Bronchial epithelial cell (primary cell): ENCODE data around the gene COPG2. TPM values are rescaled to one million over a fixed set of nuclear protein-coding genes. Genes with fewer than 3 reads are reported as not detected.

Source experiments
- DNase-seq: peaks from one replicate; pipeline ENCODE4 v3.0.0-alpha.2; 2010; ENCODE audit warnings: low read depth
- FAIRE-seq: peaks from 2 replicates; lab custom pipeline; 2011; peaks lifted over from hg19 to GRCh38; lab: Jason Lieb, UNC
- H3K27me3 ChIP-seq: 2 replicates; pipeline ENCODE4 v1.5.1; 2011; ENCODE audit warnings: low read length; ENCODE audit not compliant: control insufficient read depth, insufficient read depth
- H3K36me3 ChIP-seq: 2 replicates; pipeline ENCODE4 v1.5.1; 2011; ENCODE audit warnings: low read length; ENCODE audit not compliant: control insufficient read depth, insufficient read depth
- H3K4me3 ChIP-seq: 2 replicates; pipeline ENCODE4 v1.5.1; 2011; ENCODE audit warnings: mild to moderate bottlenecking, low read depth, low read length, control low read depth
- CTCF ChIP-seq: IDR thresholded peaks from 2 replicates; pipeline ENCODE4 v1.5.1; 2011; ENCODE audit warnings: mild to moderate bottlenecking, moderate library complexity, low read length, control low read depth, inconsistent platforms; ENCODE audit not compliant: insufficient read depth, severe bottlenecking
- total RNA-seq: library from RNA; depleted of rRNA; stranded (reverse); fragments of >200 nt; gene quantifications from 2 replicates; pipeline ENCODE4 v1.2.1, GENCODE V29; 2014

The COPG2 gene
- total RNA-seq, 1 donor from 2014 or later = 30.3 TPM

GRCh38 chr7:130649004-130649790 lies 19.4 kb downstream of the COPG2 start:
- no peaks in the 10 kb centered on the region for H3K36me3 ChIP-seq
- no peak for DNase-seq
- no peak for TF ChIP-seq CTCF
- no peak overlapping the region for H3K4me3 ChIP-seq
- no peak for FAIRE-seq
- H3K27me3 ChIP-seq = no peaks in the 10 kb centered on the region

GRCh38 chr7:130648580-130648979 lies 20.0 kb downstream of the COPG2 start:
- no peak for FAIRE-seq
- Histone ChIP-seq H3K27me3 (no peaks in the 10 kb centered on the region), H3K4me3 (no peak overlapping the region), H3K36me3 (no peaks in the 10 kb centered on the region)
- no peak for TF ChIP-seq CTCF
- no peak for DNase-seq

- Histone ChIP-seq H3K4me3 (no peak overlapping the region), H3K27me3 (no peaks in the 10 kb centered on the region), H3K36me3 (no peaks in the 10 kb centered on the region)
- no peak for FAIRE-seq
- TF ChIP-seq CTCF = no peak
- DNase-seq = no peak
These were observed 26.2 kb downstream of the COPG2 start for GRCh38 chr7:130642383-130642782.

- no peaks in the 10 kb centered on the region for H3K27me3 ChIP-seq
- FAIRE-seq (no peak), DNase-seq (no peak)
- H3K4me3 ChIP-seq = no peak overlapping the region
- no peaks in the 10 kb centered on the region for H3K36me3 ChIP-seq
- no peak for TF ChIP-seq CTCF
These were observed 27.1 kb downstream of the COPG2 start for GRCh38 chr7:130641497-130641896.

GRCh38 chr7:130641040-130641439 lies 27.5 kb downstream of the COPG2 start:
- DNase-seq = no peak
- FAIRE-seq = no peak
- Histone ChIP-seq H3K27me3 (no peaks in the 10 kb centered on the region), H3K4me3 (no peak overlapping the region), H3K36me3 (no peaks in the 10 kb centered on the region)
- no peak for TF ChIP-seq CTCF

- no peak for FAIRE-seq
- no peak for TF ChIP-seq CTCF
- H3K27me3 ChIP-seq = no peaks in the 10 kb centered on the region
These were observed 29.2 kb downstream of the COPG2 start for GRCh38 chr7:130639388-130639787.

More at GRCh38 chr7:130639388-130639787, 29.2 kb downstream of the COPG2 start:
- no peak for DNase-seq
- H3K4me3 ChIP-seq = no peak overlapping the region
- no peaks in the 10 kb centered on the region for H3K36me3 ChIP-seq
